IMR-90 (cell line): ENCODE results near the gene GNA15. TPM values are rescaled to one million over a fixed set of nuclear protein-coding genes. Genes with fewer than 3 reads are reported as not detected.

Source experiments
- ATAC-seq: fragments of 200-7000 bp; cut with Tn5 transposase; 2 replicates; pipeline ENCODE4 v1.9.1; 2020; ENCODE audit warnings: low read depth, mild to moderate bottlenecking, moderate library complexity
- BruUV-seq: library from RNA; stranded (reverse); fragments of 400-500 nt; replicated peaks from 2 replicates; lab custom pipeline; 2021; lab: Mats Ljungman, UMichigan
- CTCF ChIA-PET: fragments of 300-600 bp; formaldehyde crosslinking; extraction: SDS; loops from one replicate; lab custom pipeline; 2021; ENCODE audit warnings: antibody characterized with exemption; lab: Yijun Ruan, JAX
- POLR2A ChIA-PET: fragments of 300-600 bp; sonication (Branson Sonifier 250); formaldehyde crosslinking; loops from one replicate; lab custom pipeline; 2022; ENCODE audit warnings: antibody characterized with exemption; ENCODE audit not compliant: unreplicated experiment; lab: Charles Lee
- DNase-seq: peaks from one replicate; pipeline ENCODE4 v3.0.0; 2013
- H2AFZ ChIP-seq: replicated peaks from 2 replicates; pipeline ENCODE3; 2013; ENCODE audit warnings: low read length, mild to moderate bottlenecking; ENCODE audit not compliant: poor library complexity
- H2AK5ac ChIP-seq: 2 replicates; pipeline ENCODE4 v1.6.1; 2013; ENCODE audit warnings: low read depth, low read length, inconsistent platforms
- H2AK9ac ChIP-seq: replicated peaks from 2 replicates; pipeline ENCODE3; 2013; ENCODE audit warnings: mild to moderate bottlenecking, low read depth, low read length, moderate library complexity; ENCODE audit not compliant: poor library complexity
- H2BK120ac ChIP-seq: 2 replicates; pipeline ENCODE4 v1.6.1; 2013; ENCODE audit warnings: low read depth, low read length, inconsistent platforms
- H2BK15ac ChIP-seq: 3 replicates; pipeline ENCODE4 v1.6.1; 2013; ENCODE audit warnings: low read depth, low read length, inconsistent platforms
- H2BK20ac ChIP-seq: 2 replicates; pipeline ENCODE4 v1.6.1; 2013; ENCODE audit warnings: low read depth, mild to moderate bottlenecking, inconsistent platforms, low read length, moderate library complexity
- H2BK5ac ChIP-seq: 2 replicates; pipeline ENCODE4 v1.6.1; 2013; ENCODE audit warnings: mild to moderate bottlenecking, low read depth, low read length, inconsistent platforms; ENCODE audit not compliant: poor library complexity, severe bottlenecking
- H3K14ac ChIP-seq: replicated peaks from 2 replicates; pipeline ENCODE4 v1.6.1; 2013; ENCODE audit warnings: low read depth, low read length, inconsistent platforms
- H3K18ac ChIP-seq: 2 replicates; pipeline ENCODE4 v1.6.1; 2013; ENCODE audit warnings: low read depth, low read length, control low read depth
- H3K23ac ChIP-seq: 2 replicates; pipeline ENCODE4 v1.6.1; 2013; ENCODE audit warnings: low read depth, low read length, inconsistent platforms
- H3K27ac ChIP-seq: 2 replicates; pipeline ENCODE4 v1.5.1; 2013; ENCODE audit warnings: mild to moderate bottlenecking, control low read depth, low read length; ENCODE audit not compliant: insufficient read depth
- H3K27me3 ChIP-seq: 2 replicates; pipeline ENCODE4 v1.6.1; 2013; ENCODE audit warnings: low read length; ENCODE audit not compliant: control insufficient read depth, insufficient read depth
- H3K36me3 ChIP-seq: 2 replicates; pipeline ENCODE4 v1.6.1; 2013; ENCODE audit warnings: low read length, mixed read lengths; ENCODE audit not compliant: control insufficient read depth, insufficient read depth
- H3K4ac ChIP-seq: 2 replicates; pipeline ENCODE4 v1.6.1; 2013; ENCODE audit warnings: low read depth, low read length, inconsistent platforms
- H3K4me1 ChIP-seq: 2 replicates; pipeline ENCODE4 v1.6.1; 2013; ENCODE audit warnings: low read length, mixed read lengths; ENCODE audit not compliant: control insufficient read depth, insufficient read depth
- H3K4me2 ChIP-seq: 2 replicates; pipeline ENCODE4 v1.6.1; 2013; ENCODE audit warnings: low read depth, mild to moderate bottlenecking, control low read depth, low read length, moderate library complexity
- H3K4me3 ChIP-seq: 2 replicates; pipeline ENCODE4 v1.5.1; 2013; ENCODE audit warnings: low read depth, mild to moderate bottlenecking, control low read depth, low read length, moderate library complexity; ENCODE audit not compliant: insufficient read depth
- H3K56ac ChIP-seq: 2 replicates; pipeline ENCODE4 v1.6.1; 2013; ENCODE audit warnings: low read length, inconsistent platforms; ENCODE audit not compliant: insufficient read depth; ENCODE audit errors: extremely low read depth
- H3K79me1 ChIP-seq, 2 experiments: 2 replicates each; pipeline ENCODE4 v1.6.1; 2013; ENCODE audit warnings: low read length in 2 of 2, inconsistent platforms in 1 of 2, low read depth in 1 of 2
- H3K9ac ChIP-seq: 2 replicates; pipeline ENCODE4 v1.6.1; 2013; ENCODE audit warnings: low read depth, low read length, control low read depth
- H3K9me1 ChIP-seq: 2 replicates; pipeline ENCODE4 v1.6.1; 2013; ENCODE audit warnings: low read length, inconsistent platforms; ENCODE audit not compliant: insufficient read depth
- H3K9me3 ChIP-seq: 2 replicates; pipeline ENCODE4 v1.6.1; 2013; ENCODE audit warnings: low read length; ENCODE audit not compliant: control insufficient read depth, insufficient read depth
- H4K20me1 ChIP-seq: 2 replicates; pipeline ENCODE4 v1.6.1; 2013; ENCODE audit warnings: low read length, inconsistent platforms; ENCODE audit not compliant: insufficient read depth
- H4K5ac ChIP-seq: 2 replicates; pipeline ENCODE4 v1.6.1; 2013; ENCODE audit warnings: mild to moderate bottlenecking, low read depth, low read length, control low read depth
- H4K8ac ChIP-seq, 2 experiments: 2 replicates each; pipeline ENCODE4 v1.6.1; 2013; ENCODE audit warnings: low read depth in 2 of 2, low read length in 2 of 2, control low read depth in 1 of 2, inconsistent platforms in 1 of 2
- H4K91ac ChIP-seq: 2 replicates; pipeline ENCODE4 v1.6.1; 2013; ENCODE audit warnings: low read depth, low read length, inconsistent platforms; ENCODE audit not compliant: insufficient read depth
- BHLHE40 ChIP-seq: fragments of 150-350 bp; IDR thresholded peaks from 2 replicates; pipeline ENCODE4 v1.6.1; 2016; ENCODE audit warnings: mild to moderate bottlenecking, low read depth, low read length
- CTCF ChIP-seq: conservative IDR thresholded peaks from 2 replicates; pipeline ENCODE4 v1.5.1; 2012; ENCODE audit warnings: mild to moderate bottlenecking, low read depth, low read length, improper control_type of control experiment
- ELK1 ChIP-seq: fragments of 150-350 bp; IDR thresholded peaks from 2 replicates; pipeline ENCODE4 v1.6.1; 2016; ENCODE audit warnings: low read depth, mild to moderate bottlenecking, low read length, moderate library complexity, borderline replicate concordance
- MAZ ChIP-seq: IDR thresholded peaks from 2 replicates; pipeline ENCODE4 v1.6.1; 2012; ENCODE audit warnings: low read depth, mild to moderate bottlenecking, low read length, improper control_type of control experiment, moderate library complexity, borderline replicate concordance
- RAD21 ChIP-seq: IDR thresholded peaks from 2 replicates; pipeline ENCODE4 v1.6.1; 2012; ENCODE audit warnings: low read length, improper control_type of control experiment
- RFX5 ChIP-seq: IDR thresholded peaks from 2 replicates; pipeline ENCODE4 v1.8.0; 2012; ENCODE audit warnings: low read depth, mild to moderate bottlenecking, low read length, moderate library complexity
- SMC3 ChIP-seq: fragments of 150-350 bp; IDR thresholded peaks from 2 replicates; pipeline ENCODE4 v1.6.1; 2016; ENCODE audit warnings: low read depth, mild to moderate bottlenecking, antibody characterized with exemption, low read length, moderate library complexity
- USF2 ChIP-seq: fragments of 150-350 bp; IDR thresholded peaks from 2 replicates; pipeline ENCODE4 v1.6.1; 2017; ENCODE audit warnings: mild to moderate bottlenecking, antibody characterized with exemption, low read length, low read depth
- WGBS, 2 experiments: methylation state at CpG; one replicate each; pipeline versions ENCODE4 v1.1.5 to v1.1.7; 2013; ENCODE audit warnings: missing lambda C conversion rate in 2 of 2; ENCODE audit not compliant: insufficient read length in 1 of 2; ENCODE audit errors: extremely low coverage in 2 of 2; 5-methylcytosine and 5-hydroxymethylcytosine counted together
- dilution Hi-C: fragments of 300-500 bp; cut with HindIII; formaldehyde crosslinking; loops from one replicate; pipeline ENCODE4 v1.14.3; 2018; ENCODE audit warnings: low sequenced_read_pairs; ENCODE audit not compliant: unreplicated experiment
- in situ Hi-C: fragments of 300-500 bp; cut with MboI; formaldehyde crosslinking; loops from 3 replicates; pipeline ENCODE4 v1.14.3; 2019; ENCODE audit warnings: low sequenced_read_pairs, inconsistent platforms, mixed read lengths
- intact Hi-C: fragments of 100-400 bp; cut with micrococcal nuclease; formaldehyde crosslinking; loops from 2 replicates; pipeline ENCODE4 v1.10.0; 2022
- polyA plus RNA-seq, 3 experiments: library from polyadenylated mRNA; depleted of rRNA; stranded (reverse); fragments of >200 nt; gene quantifications; 2 replicates each; pipeline ENCODE4 v1.2.3, GENCODE V29; 2012; ENCODE audit warnings: low replicate concordance in 1 of 3
- total RNA-seq: library from RNA; depleted of rRNA; stranded (reverse); fragments of >200 nt; gene quantifications from 2 replicates; pipeline ENCODE4 v1.2.3, GENCODE V29; 2012

The GNA15 gene
- total and polyA plus RNA-seq, 2 of the 4 experiments (the other 2 are of a cell fraction) = 0.18 TPM; not detected in 1

- no peaks in the 10 kb centered on the region for H3K9me1 ChIP-seq
- ChIA-PET CTCF (no interaction called here), POLR2A (interaction anchor here (0.6 kb wide), 1 partner anchor 113 kb away, joined by 4 read pairs; no protein-coding TSS in a partner anchor)
- TSS peak; percentile 39 for BruUV-seq
- 100% methylated on average over 7 of the region's 17 CpGs; no CpG with 5 or more reads in 1 of the 2 experiments for WGBS, 2 experiments
- H2BK120ac ChIP-seq = no peak overlapping the region
- H3K56ac ChIP-seq = no peak overlapping the region
- no peak overlapping the region for H4K8ac ChIP-seq
- no peak overlapping the region for H3K27ac ChIP-seq
- no peak for DNase-seq
- no peak overlapping the region for H4K91ac ChIP-seq
- H3K18ac ChIP-seq = no peak overlapping the region
- H2BK20ac ChIP-seq = no peak overlapping the region
- H4K5ac ChIP-seq = no peak overlapping the region
- intact Hi-C loops = no loop called here
- H2BK15ac ChIP-seq = no peak overlapping the region
- no peak overlapping the region for H3K4me2 ChIP-seq
- peaks cover 29% of the 10 kb centered on the region for H4K20me1 ChIP-seq
- H2AFZ ChIP-seq = no peak overlapping the region
- dilution Hi-C loops = no loop called here
- H2AK9ac ChIP-seq = no peak overlapping the region
- in situ Hi-C loops = no loop called here
- ATAC-seq = no peak
- no peak overlapping the region for H3K9ac ChIP-seq
- no peak overlapping the region for H3K4me3 ChIP-seq
- H3K23ac ChIP-seq = no peak overlapping the region
- peaks cover 22% of the 10 kb centered on the region for H3K36me3 ChIP-seq
- H3K4me1 ChIP-seq = no peaks in the 10 kb centered on the region
- no peak overlapping the region for H3K4ac ChIP-seq
- H3K79me1 ChIP-seq = peaks cover 0 to 37% of the 10 kb centered on the region in 2 experiments; a peak in 2 of 4 replicates
- TF ChIP-seq SMC3 (no peak), BHLHE40 (no peak), ELK1 (no peak), USF2 (no peak), RFX5 (no peak), RAD21 (no peak), MAZ (no peak), CTCF (no peak)
- H2BK5ac ChIP-seq = no peak overlapping the region
- H3K27me3 ChIP-seq = no peaks in the 10 kb centered on the region
- no peak overlapping the region for H2AK5ac ChIP-seq
- no peak overlapping the region for H3K14ac ChIP-seq
- no peaks in the 10 kb centered on the region for H3K9me3 ChIP-seq
These were observed 58.6 kb downstream of the GNA15 start for GRCh38 chr19:3194106-3195087.
